ENCODE data around the gene CDR2L.
"Not testable (repeated sequence)": the region's sequence is repeated elsewhere in the genome, so short reads cannot be mapped to it uniquely, and the experiment has no call there.

The CDR2L gene

GRCh38 chr17:75043789-75044188 is 56.4 kb downstream of the CDR2L start:
- not testable (repeated sequence) for DNase-seq (ENCODE audit: low spot score in 2 of 2); H3K9me3 Mint-ChIP-seq; ATAC-seq (ENCODE audit: low read depth); H3K4me3 Mint-ChIP-seq; H3K27ac Mint-ChIP-seq; H3K27me3 Mint-ChIP-seq
- Mint-ChIP-seq H3K36me3 (peaks cover 17% of the 10 kb centered on the region), H3K4me1 (peaks cover 19% of the 10 kb centered on the region)

GRCh38 chr17:75044716-75045115 is 57.3 kb downstream of the CDR2L start:
- Mint-ChIP-seq H3K36me3 (peaks cover 13% of the 10 kb centered on the region), H3K27me3 (no peaks in the 10 kb centered on the region), H3K9me3 (no peaks in the 10 kb centered on the region), H3K4me3 (peak overlapping the region; percentile 7), H3K27ac (no peak overlapping the region), H3K4me1 (peaks cover 19% of the 10 kb centered on the region)
- no peak for DNase-seq (ENCODE audit: low spot score in 2 of 2)
- no peak for ATAC-seq (ENCODE audit: low read depth)

- DNase-seq (ENCODE audit: low spot score in 2 of 2), result not testable (repeated sequence)
Measured at GRCh38 chr17:75045946-75046406, 58.5 kb downstream of the CDR2L start.

GRCh38 chr17:75046407-75047289 is 59.2 kb downstream of the CDR2L start, which contains the start of the genes ATP5PD and KCTD2:
Gene ATP5PD, minus strand, starts transcription at chr17:75046969. Its CDS starts 4,319 bp downstream, at chr17:75042650.
Gene KCTD2, plus strand, starts transcription at chr17:75047225. Its CDS starts 26 bp downstream, at chr17:75047251.
- Mint-ChIP-seq H3K9me3 (no peaks in the 10 kb centered on the region), H3K27ac (peak within 1 kb of the TSS; percentile 94), H3K36me3 (peaks cover 4% of the 10 kb centered on the region), H3K27me3 (no peaks in the 10 kb centered on the region), H3K4me1 (peaks cover 19% of the 10 kb centered on the region), H3K4me3 (peak within 1 kb of the TSS; percentile 99)
- DNase-seq (ENCODE audit: low spot score in 2 of 2) (peak; percentile 84 to 90), ATAC-seq (ENCODE audit: low read depth) (peak; percentile 94)

More at GRCh38 chr17:75045946-75046406, 58.5 kb downstream of the CDR2L start:
- peaks cover 19% of the 10 kb centered on the region for H3K4me1 Mint-ChIP-seq
- H3K27me3 Mint-ChIP-seq; H3K36me3 Mint-ChIP-seq; H3K9me3 Mint-ChIP-seq; ATAC-seq (ENCODE audit: low read depth): not testable (repeated sequence)
- peak overlapping the region; percentile 99 for H3K4me3 Mint-ChIP-seq
- H3K27ac Mint-ChIP-seq, result peak overlapping the region; percentile 94

- Mint-ChIP-seq H3K9me3 (no peaks in the 10 kb centered on the region), H3K27ac (peak overlapping the region; percentile 94), H3K36me3 (peaks cover 4% of the 10 kb centered on the region), H3K4me1 (peaks cover 19% of the 10 kb centered on the region), H3K27me3 (no peaks in the 10 kb centered on the region), H3K4me3 (peak overlapping the region; percentile 96)
- DNase-seq (ENCODE audit: low spot score in 2 of 2) (no peak), ATAC-seq (ENCODE audit: low read depth) (peak; percentile 1)
Measured at GRCh38 chr17:75047398-75048098, 60.1 kb downstream of the CDR2L start.

- Mint-ChIP-seq H3K9me3 (no peaks in the 10 kb centered on the region), H3K27me3 (no peaks in the 10 kb centered on the region), H3K4me1 (peaks cover 22% of the 10 kb centered on the region), H3K4me3 (peak overlapping the region; percentile 96), H3K27ac (peak overlapping the region; percentile 94), H3K36me3 (peaks cover 8% of the 10 kb centered on the region)
- no peak for DNase-seq (ENCODE audit: low spot score in 2 of 2)
- ATAC-seq (ENCODE audit: low read depth), result no peak
Measured at GRCh38 chr17:75048249-75048878, 60.9 kb downstream of the CDR2L start.

GRCh38 chr17:75049057-75049456 is 61.6 kb downstream of the CDR2L start:
- H3K27me3 Mint-ChIP-seq, result no peaks in the 10 kb centered on the region
- DNase-seq (ENCODE audit: low spot score in 2 of 2), result no peak
- peaks cover 8% of the 10 kb centered on the region for H3K36me3 Mint-ChIP-seq
- no peaks in the 10 kb centered on the region for H3K9me3 Mint-ChIP-seq
- peaks cover 22% of the 10 kb centered on the region for H3K4me1 Mint-ChIP-seq
- H3K4me3 Mint-ChIP-seq, result no peak overlapping the region
- ATAC-seq (ENCODE audit: low read depth), result no peak
- no peak overlapping the region for H3K27ac Mint-ChIP-seq

- ATAC-seq (ENCODE audit: low read depth) (no peak), DNase-seq (ENCODE audit: low spot score in 2 of 2) (no peak)
- peaks cover 8% of the 10 kb centered on the region for H3K36me3 Mint-ChIP-seq
- H3K4me3 Mint-ChIP-seq, result no peak overlapping the region
- H3K27me3 Mint-ChIP-seq, result no peaks in the 10 kb centered on the region
- peaks cover 19% of the 10 kb centered on the region for H3K4me1 Mint-ChIP-seq
- no peak overlapping the region for H3K27ac Mint-ChIP-seq
- H3K9me3 Mint-ChIP-seq, result no peaks in the 10 kb centered on the region
Measured at GRCh38 chr17:75049706-75050105, 62.3 kb downstream of the CDR2L start.

- Mint-ChIP-seq H3K4me1 (peaks cover 12% of the 10 kb centered on the region), H3K27ac (no peak overlapping the region), H3K27me3 (no peaks in the 10 kb centered on the region), H3K9me3 (no peaks in the 10 kb centered on the region), H3K4me3 (no peak overlapping the region), H3K36me3 (peaks cover 8% of the 10 kb centered on the region)
- ATAC-seq (ENCODE audit: low read depth) (no peak), DNase-seq (ENCODE audit: low spot score in 2 of 2) (no peak)
Measured at GRCh38 chr17:75051941-75052340, 64.5 kb downstream of the CDR2L start.

Measured in memory B cell (primary cell).